Measurements from ENCODE around the gene NCR2. TPM values are rescaled to one million over a fixed set of nuclear protein-coding genes. Genes with fewer than 3 reads are reported as not detected.

The NCR2 gene
- total and polyA plus RNA-seq, 2 donors (not counting 1 experiment from before 2014, with no cell fraction given) = not detected

- H3K4me2 ChIP-seq (replicated peaks; ENCODE audit: low read depth, low read length, poor library complexity, severe bottlenecking) = no peak overlapping the region
- no peaks in the 10 kb centered on the region for H3K79me2 ChIP-seq (ENCODE audit: control insufficient read depth, insufficient read depth, low read length)
- H3K9ac ChIP-seq (ENCODE audit: low read length) = no peak overlapping the region
- H3K27ac Mint-ChIP-seq = no peak overlapping the region
- CTCF ChIA-PET = interaction anchor here (0.7 kb wide), 1 partner anchor 221 kb away, joined by 3 read pairs; no protein-coding TSS in a partner anchor
- H3K27me3 ChIP-seq (replicated peaks in 1 of 4; ENCODE audit: control extremely low read depth in 1 of 4, control insufficient read depth in 3 of 4, insufficient read depth in 4 of 4, low read length in 3 of 4) = peaks cover 2 to 38% (median 14%) of the 10 kb centered on the region in 4 experiments
- no peak for DNase-seq
- H4K20me1 ChIP-seq (ENCODE audit: control insufficient read depth, insufficient read depth, low read length, poor library complexity, severe bottlenecking) = no peaks in the 10 kb centered on the region
- 95% methylated on average over 3 of the region's 7 CpGs for WGBS (ENCODE audit: insufficient coverage)
- H2AFZ ChIP-seq (ENCODE audit: insufficient read depth, low read depth, low read length, poor library complexity, severe bottlenecking) = no peak overlapping the region
- no peak overlapping the region for H3K4me3 Mint-ChIP-seq
- H3K4me1 Mint-ChIP-seq = peaks cover 7% of the 10 kb centered on the region
- H3K9me3 Mint-ChIP-seq (ENCODE audit: insufficient read depth) = peaks cover 5% of the 10 kb centered on the region
- peaks cover 6 to 8% of the 10 kb centered on the region in 2 donors for H3K4me1 ChIP-seq (ENCODE audit: control insufficient read depth in 2 of 2, insufficient read depth in 2 of 2, low read length in 2 of 2)
- ATAC-seq (ENCODE audit: low read depth) = no peak
- no peak overlapping the region for H3K4me3 ChIP-seq (ENCODE audit: control extremely low read depth in 1 of 5, extremely low read depth in 1 of 5, insufficient read depth in 1 of 5, low read depth in 2 of 5, low read length in 4 of 5)
- peaks cover 51% of the 10 kb centered on the region for H3K27me3 Mint-ChIP-seq
- TF ChIP-seq EZH2 (IDR thresholded peaks at IDR 0.05; ENCODE audit: borderline replicate concordance, insufficient read depth, low read depth, low read length, poor library complexity, severe bottlenecking) (no peak), CTCF (IDR thresholded peaks at IDR 0.05) (no peak)
- H3K36me3 ChIP-seq (replicated peaks in 1 of 2; ENCODE audit: control extremely low read depth in 1 of 2, control insufficient read depth in 1 of 2, extremely low read depth in 1 of 2, insufficient read depth in 2 of 2, low read length in 1 of 2) = no peaks in the 10 kb centered on the region
- H3K27ac ChIP-seq (ENCODE audit: low read length in 2 of 2) = no peak overlapping the region
- intact Hi-C loops (cut with micrococcal nuclease) = loop anchor here (2.0 kb wide), 1 partner anchor 59 kb away; no protein-coding TSS in a partner anchor
- H3K9me3 ChIP-seq (ENCODE audit: control extremely low read depth in 1 of 3, control insufficient read depth in 2 of 3, insufficient read depth in 1 of 3, low read length in 2 of 3) = peaks cover 5 to 7% (median 5%) of the 10 kb centered on the region in 3 donors
- POLR2A ChIA-PET = no interaction called here
Measured at GRCh38 chr6:41366150-41366549, 30.7 kb downstream of the NCR2 start.

DNA sequence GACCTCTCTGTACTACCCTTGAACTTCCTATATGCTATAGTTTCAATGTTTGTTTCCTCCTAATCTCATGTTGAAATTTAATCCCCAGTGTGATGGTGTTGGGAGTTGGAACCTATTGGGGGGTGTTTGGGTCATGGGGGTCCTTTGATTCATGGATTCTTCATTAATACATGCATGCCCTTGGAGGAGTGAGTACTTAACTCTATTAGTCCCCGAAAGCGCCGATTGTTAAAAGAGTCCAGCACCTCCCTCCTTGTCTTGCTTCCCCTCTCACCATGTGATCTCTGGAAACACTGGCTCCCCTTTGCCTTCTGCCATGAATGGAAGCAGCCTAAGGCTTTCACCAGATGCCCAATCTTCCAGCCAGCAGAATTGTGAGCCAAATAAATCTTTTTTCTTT is 31.7 kb downstream of the NCR2 start:
- Histone ChIP-seq H3K4me3 (ENCODE audit: control extremely low read depth in 1 of 5, extremely low read depth in 1 of 5, insufficient read depth in 1 of 5, low read depth in 2 of 5, low read length in 4 of 5) (no peak overlapping the region), H3K27me3 (replicated peaks in 1 of 4; ENCODE audit: control extremely low read depth in 1 of 4, control insufficient read depth in 3 of 4, insufficient read depth in 4 of 4, low read length in 3 of 4) (peaks cover 2 to 47% (median 19%) of the 10 kb centered on the region in 4 experiments), H2AFZ (ENCODE audit: insufficient read depth, low read depth, low read length, poor library complexity, severe bottlenecking) (no peak overlapping the region), H3K27ac (ENCODE audit: low read length in 2 of 2) (no peak overlapping the region), H3K36me3 (replicated peaks in 1 of 2; ENCODE audit: control extremely low read depth in 1 of 2, control insufficient read depth in 1 of 2, extremely low read depth in 1 of 2, insufficient read depth in 2 of 2, low read length in 1 of 2) (no peaks in the 10 kb centered on the region), H3K4me2 (replicated peaks; ENCODE audit: low read depth, low read length, poor library complexity, severe bottlenecking) (no peak overlapping the region), H3K9me3 (ENCODE audit: control extremely low read depth in 1 of 3, control insufficient read depth in 2 of 3, insufficient read depth in 1 of 3, low read length in 2 of 3) (peaks cover 0 to 4% (median 2%) of the 10 kb centered on the region in 3 donors), H4K20me1 (ENCODE audit: control insufficient read depth, insufficient read depth, low read length, poor library complexity, severe bottlenecking) (no peaks in the 10 kb centered on the region), H3K79me2 (ENCODE audit: control insufficient read depth, insufficient read depth, low read length) (no peaks in the 10 kb centered on the region), H3K9ac (ENCODE audit: low read length) (no peak overlapping the region), H3K4me1 (ENCODE audit: control insufficient read depth in 2 of 2, insufficient read depth in 2 of 2, low read length in 2 of 2) (peaks cover 10 to 17% of the 10 kb centered on the region in 2 donors)
- CTCF ChIA-PET = interaction anchor here (0.6 to 3.0 kb wide), 11 partner anchors 33 to 411 kb away, joined by 3 to 14 read pairs (median 6); partner anchors contain the start of gene NCR2
- ATAC-seq (ENCODE audit: low read depth) = no peak
- TF ChIP-seq CTCF (IDR thresholded peaks at IDR 0.05) = no peak
- no peak for TF ChIP-seq EZH2 (IDR thresholded peaks at IDR 0.05; ENCODE audit: borderline replicate concordance, insufficient read depth, low read depth, low read length, poor library complexity, severe bottlenecking)
- POLR2A ChIA-PET = no interaction called here
- intact Hi-C loops (cut with micrococcal nuclease) = loop anchor here (2.0 kb wide), 1 partner anchor 60 kb away; no protein-coding TSS in a partner anchor
- H3K27ac Mint-ChIP-seq = no peak overlapping the region
- H3K9me3 Mint-ChIP-seq (ENCODE audit: insufficient read depth) = peaks cover 1% of the 10 kb centered on the region
- WGBS (ENCODE audit: insufficient coverage) = 96% methylated on average over 3 of the region's 3 CpGs
- no peak for DNase-seq
- H3K4me3 Mint-ChIP-seq = no peak overlapping the region
- H3K27me3 Mint-ChIP-seq = peaks cover 52% of the 10 kb centered on the region
- H3K4me1 Mint-ChIP-seq = peaks cover 16% of the 10 kb centered on the region

All from B cell (primary cell).